Dendritic cell treated with granulocyte-macrophage colony-stimulating factor and Interleukin-4, amounts not matched to agents 40 ng/mL and 50 ng/mL, for 4 days (primary cell): Measurements from ENCODE around the gene CS.
A peak's percentile ranks its signal among the peaks of the same experiment; 100 is the strongest.
"Not testable (repeated sequence)": the region's sequence is repeated elsewhere in the genome, so short reads cannot be mapped to it uniquely, and the experiment has no call there.

Experiments used
- H3K27ac Mint-ChIP-seq: one replicate; pipeline ENCODE4 v1.8.0; 2022; ENCODE audit warnings: mild to moderate bottlenecking, mixed read lengths
- H3K27me3 Mint-ChIP-seq: one replicate; pipeline ENCODE4 v1.8.0; 2022; ENCODE audit warnings: mild to moderate bottlenecking, mixed read lengths
- H3K36me3 Mint-ChIP-seq: one replicate; pipeline ENCODE4 v1.8.0; 2022; ENCODE audit warnings: low read depth, mixed read lengths
- H3K4me1 Mint-ChIP-seq: one replicate; pipeline ENCODE4 v1.8.0; 2022; ENCODE audit warnings: low read depth, mixed read lengths
- H3K4me3 Mint-ChIP-seq: one replicate; pipeline ENCODE4 v1.8.0; 2022; ENCODE audit warnings: mild to moderate bottlenecking, moderate library complexity, mixed read lengths
- H3K9me3 Mint-ChIP-seq: one replicate; pipeline ENCODE4 v1.8.0; 2022; ENCODE audit warnings: mixed read lengths
- intact Hi-C: fragments of 100-400 bp; cut with micrococcal nuclease; formaldehyde crosslinking; loops from one replicate; pipeline ENCODE4 v1.15.0; 2022

CS gene

DNA sequence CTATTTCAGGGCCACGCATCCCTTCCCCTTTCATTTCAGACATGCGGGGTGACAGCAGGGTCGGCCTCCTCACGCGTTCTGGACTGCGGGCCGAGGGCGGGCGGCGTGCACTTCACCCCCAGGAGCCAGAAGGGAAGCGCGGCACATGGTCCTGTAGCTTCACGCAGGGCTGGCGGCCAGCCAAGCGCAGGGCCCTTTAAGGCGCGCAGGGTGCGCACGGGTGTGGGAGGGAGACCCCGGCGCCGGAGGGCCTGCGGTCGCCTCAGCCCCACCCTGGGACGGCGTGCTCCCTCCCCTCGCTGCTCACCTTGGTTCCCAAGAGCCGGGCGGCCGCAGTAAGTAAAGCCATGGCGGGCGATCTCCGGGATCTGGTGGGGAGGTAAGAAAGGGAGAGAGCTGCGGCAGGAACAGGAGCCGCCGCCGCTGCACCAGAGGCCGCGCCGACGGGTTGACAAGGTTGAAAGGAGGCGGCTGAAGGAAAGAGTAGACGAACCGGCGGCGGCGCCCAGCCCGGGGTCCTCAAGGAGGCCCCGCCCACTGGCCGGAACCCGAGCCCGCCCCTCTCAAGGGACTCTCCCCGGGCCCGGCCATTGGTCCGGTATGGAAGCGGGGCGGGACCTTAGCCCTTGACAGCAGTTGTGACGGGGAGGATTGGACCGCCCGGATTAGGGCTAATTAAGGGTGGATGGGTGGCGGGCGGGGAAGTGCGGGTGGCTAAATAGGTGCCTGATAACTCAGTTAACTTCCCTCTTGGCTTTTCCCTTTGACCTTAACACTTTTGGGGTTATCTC, at the start of gene CS:
TSS of gene CS (minus strand) at position 478 of the 791 bp plus-strand sequence. CDS start at position 349, 129 bp downstream.
- peak within 1 kb of the TSS; percentile 95 for H3K4me3 Mint-ChIP-seq
- H3K36me3 Mint-ChIP-seq = peaks cover 44% of the 10 kb centered on the region
- H3K27ac Mint-ChIP-seq = peak within 1 kb of the TSS; percentile 99
- peaks cover 54% of the 10 kb centered on the region for H3K4me1 Mint-ChIP-seq
- H3K9me3 Mint-ChIP-seq = no peaks in the 10 kb centered on the region
- intact Hi-C loops = loop anchor here (1.0 kb wide), 2 partner anchors 16 to 33 kb away; no protein-coding TSS in a partner anchor
- H3K27me3 Mint-ChIP-seq = no peaks in the 10 kb centered on the region

DNA sequence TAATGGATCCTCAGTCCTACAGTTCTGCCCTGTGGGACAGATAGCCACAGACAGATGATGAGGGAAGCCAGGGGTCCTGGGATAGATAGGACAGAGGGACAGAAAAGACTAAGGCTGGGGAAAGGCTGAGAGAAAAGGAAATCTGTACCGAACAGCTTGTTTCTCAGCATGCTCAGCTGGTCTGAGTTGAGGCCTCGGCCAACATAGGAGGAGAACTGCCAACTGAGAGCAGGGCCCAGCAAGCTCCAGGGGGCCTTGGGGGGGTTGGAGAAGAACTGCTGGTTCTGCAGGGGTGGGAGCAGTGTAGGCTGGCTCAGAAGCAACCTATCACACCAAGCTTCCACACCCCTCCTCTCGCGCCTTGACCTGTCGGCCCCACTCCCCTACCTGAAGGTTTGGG, 48.6 kb upstream of the CS start:
- H3K36me3 Mint-ChIP-seq = peaks cover 97% of the 10 kb centered on the region
- no peaks in the 10 kb centered on the region for H3K4me1 Mint-ChIP-seq
- H3K4me3 Mint-ChIP-seq = no peak overlapping the region
- intact Hi-C loops = no loop called here
- H3K9me3 Mint-ChIP-seq = no peaks in the 10 kb centered on the region
- H3K27ac Mint-ChIP-seq = no peak overlapping the region
- H3K27me3 Mint-ChIP-seq = no peaks in the 10 kb centered on the region

DNA sequence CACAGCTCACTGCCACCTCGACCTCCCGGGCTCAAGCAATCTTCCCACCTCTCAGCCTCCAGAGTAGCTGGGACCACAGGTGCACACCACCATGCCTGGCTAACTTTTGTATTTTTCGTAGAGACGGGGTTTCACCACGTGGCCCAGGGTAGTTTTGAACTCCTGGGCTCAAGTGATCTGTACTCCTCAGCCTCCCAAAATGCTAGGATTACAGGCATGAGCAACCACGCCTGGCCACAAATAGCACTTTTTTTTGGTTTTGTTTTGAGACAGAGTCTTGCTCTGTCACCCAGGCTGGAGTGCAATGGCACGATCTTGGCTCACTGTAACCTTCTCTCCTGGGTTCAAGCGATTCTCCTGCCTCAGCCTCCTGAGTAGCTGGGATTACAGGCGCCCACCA, 47.1 kb upstream of the CS start:
- H3K4me1 Mint-ChIP-seq, H3K4me3 Mint-ChIP-seq, intact Hi-C loops, H3K9me3 Mint-ChIP-seq, H3K27me3 Mint-ChIP-seq, H3K27ac Mint-ChIP-seq: not testable (repeated sequence)
- H3K36me3 Mint-ChIP-seq = peaks cover 97% of the 10 kb centered on the region

DNA sequence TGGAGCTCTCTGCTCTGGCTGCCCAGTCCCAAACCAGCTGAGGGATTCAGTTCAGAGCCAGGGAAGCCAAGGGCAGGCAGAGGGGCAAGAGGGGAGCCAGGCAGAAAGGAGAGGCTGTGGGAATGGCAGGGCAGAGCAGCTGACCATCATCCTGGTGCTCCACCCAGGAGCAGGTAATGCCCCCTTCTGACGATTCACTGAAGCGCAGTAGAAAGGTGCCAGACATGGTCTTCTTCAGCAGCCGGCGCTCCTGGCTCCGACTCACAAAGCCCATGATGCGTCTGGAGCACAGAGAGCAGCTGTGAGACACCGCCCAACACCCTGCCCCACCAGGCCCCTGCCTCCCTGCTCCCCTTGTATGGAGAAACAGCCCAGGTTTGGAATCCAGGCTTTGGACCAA, 46.5 kb upstream of the CS start:
- Mint-ChIP-seq H3K4me1 (peaks cover 4% of the 10 kb centered on the region), H3K36me3 (peaks cover 100% of the 10 kb centered on the region), H3K9me3 (no peaks in the 10 kb centered on the region), H3K4me3 (no peak overlapping the region), H3K27ac (no peak overlapping the region), H3K27me3 (no peaks in the 10 kb centered on the region)
- intact Hi-C loops = no loop called here

DNA sequence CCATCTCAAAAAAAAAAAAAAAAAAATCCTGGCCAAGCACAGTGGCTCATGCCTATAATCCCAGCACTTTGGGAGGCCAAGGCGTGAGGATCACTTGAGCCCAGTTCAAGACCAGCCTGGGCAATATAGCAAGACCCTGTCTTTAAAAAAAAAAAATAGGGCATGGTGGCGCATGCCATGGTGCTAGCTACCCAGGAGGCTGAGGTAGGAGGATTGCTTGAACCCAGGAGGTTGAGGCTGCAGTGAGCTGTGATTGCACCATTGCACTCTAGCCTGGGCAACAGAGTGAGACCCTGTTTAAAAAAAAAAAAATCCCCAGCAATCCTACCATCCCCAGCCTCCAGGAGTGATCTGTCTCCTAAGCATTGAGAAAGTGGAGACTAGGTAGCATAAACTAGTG, 42.2 kb upstream of the CS start:
- Mint-ChIP-seq H3K4me1 (peaks cover 32% of the 10 kb centered on the region), H3K36me3 (peaks cover 64% of the 10 kb centered on the region)
- H3K27ac Mint-ChIP-seq, H3K27me3 Mint-ChIP-seq, H3K4me3 Mint-ChIP-seq, H3K9me3 Mint-ChIP-seq, intact Hi-C loops: not testable (repeated sequence)

DNA sequence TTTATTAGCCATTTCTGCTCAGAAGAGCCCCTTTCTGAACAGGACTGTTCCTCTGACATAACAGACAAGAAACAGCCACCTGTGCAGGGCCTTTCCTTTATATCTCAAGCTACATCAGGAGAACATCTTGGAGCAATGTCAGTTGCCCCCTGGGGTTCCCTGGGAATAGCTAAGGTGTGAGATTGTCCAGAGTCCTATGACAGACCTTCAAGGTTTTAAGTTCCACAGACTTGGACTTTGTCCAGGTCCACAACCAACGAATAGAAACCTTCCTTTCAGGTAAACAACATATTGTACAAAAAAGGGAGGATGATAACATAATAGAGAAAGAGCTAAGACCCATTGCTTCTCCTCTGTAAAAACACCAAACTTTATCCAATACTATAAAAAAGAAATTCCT, 41.5 kb upstream of the CS start:
- peaks cover 58% of the 10 kb centered on the region for H3K36me3 Mint-ChIP-seq

DNA sequence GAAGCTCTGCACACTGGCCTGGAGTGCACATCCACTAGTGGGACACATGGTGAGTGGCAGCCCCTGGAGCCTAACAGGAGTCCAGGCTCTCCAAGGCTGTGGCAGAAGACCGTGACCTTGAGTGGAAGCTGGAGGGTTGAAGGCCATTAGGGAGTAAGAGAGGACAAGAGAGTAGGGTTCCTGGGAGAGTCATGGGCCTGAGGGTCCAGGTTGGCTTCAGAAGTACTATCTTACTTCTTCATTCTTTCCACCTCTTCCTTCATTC, 39.0 kb upstream of the CS start:
- H3K4me1 Mint-ChIP-seq = peaks cover 58% of the 10 kb centered on the region
- H3K9me3 Mint-ChIP-seq = no peaks in the 10 kb centered on the region
- no peak overlapping the region for H3K4me3 Mint-ChIP-seq
- intact Hi-C loops = no loop called here
- H3K27ac Mint-ChIP-seq = peak overlapping the region; percentile 100
- no peaks in the 10 kb centered on the region for H3K27me3 Mint-ChIP-seq
- peaks cover 37% of the 10 kb centered on the region for H3K36me3 Mint-ChIP-seq

More for the DNA sequence above, 41.5 kb upstream of the CS start:
- peaks cover 38% of the 10 kb centered on the region for H3K4me1 Mint-ChIP-seq
- H3K27ac Mint-ChIP-seq = no peak overlapping the region
- no peaks in the 10 kb centered on the region for H3K27me3 Mint-ChIP-seq
- no peak overlapping the region for H3K4me3 Mint-ChIP-seq
- no peaks in the 10 kb centered on the region for H3K9me3 Mint-ChIP-seq
- intact Hi-C loops = no loop called here

DNA sequence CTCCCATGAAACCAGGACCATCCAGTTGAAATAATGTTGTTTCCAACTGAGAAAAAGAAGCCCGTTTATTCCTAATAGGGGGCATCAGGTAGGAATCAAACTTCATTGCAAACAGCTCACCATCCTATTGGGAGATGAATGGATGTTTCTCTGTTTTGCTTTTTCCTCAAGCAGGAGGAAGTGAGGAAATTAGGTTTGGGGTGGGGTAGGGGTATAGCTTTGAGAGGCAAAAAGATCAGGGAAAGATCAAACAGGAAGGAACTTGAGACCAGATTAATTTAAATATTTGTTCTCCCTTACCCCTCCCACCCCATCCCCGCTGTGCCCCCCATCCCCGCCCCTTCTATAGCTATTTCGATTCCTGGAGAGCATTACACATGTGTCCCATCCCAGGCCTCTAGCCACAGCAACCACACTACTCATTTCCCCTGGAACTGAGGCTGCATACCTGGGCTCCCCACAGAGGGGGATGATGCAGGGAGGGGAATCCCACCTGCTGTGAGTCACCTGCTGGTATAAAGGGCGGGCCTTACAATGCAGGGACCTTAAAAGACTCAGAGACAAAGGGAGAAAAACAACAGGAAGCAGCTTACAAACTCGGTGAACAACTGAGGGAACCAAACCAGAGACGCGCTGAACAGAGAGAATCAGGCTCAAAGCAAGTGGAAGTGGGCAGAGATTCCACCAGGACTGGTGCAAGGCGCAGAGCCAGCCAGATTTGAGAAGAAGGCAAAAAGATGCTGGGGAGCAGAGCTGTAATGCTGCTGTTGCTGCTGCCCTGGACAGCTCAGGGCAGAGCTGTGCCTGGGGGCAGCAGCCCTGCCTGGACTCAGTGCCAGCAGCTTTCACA, 38.4 kb upstream of the CS start, which contains the start of gene IL23A:
TSS of gene IL23A (plus strand) at position 577 of the 850 bp plus-strand sequence. CDS start at position 738, 161 bp downstream.
- intact Hi-C loops = no loop called here
- peaks cover 61% of the 10 kb centered on the region for H3K4me1 Mint-ChIP-seq
- peaks cover 37% of the 10 kb centered on the region for H3K36me3 Mint-ChIP-seq

DNA sequence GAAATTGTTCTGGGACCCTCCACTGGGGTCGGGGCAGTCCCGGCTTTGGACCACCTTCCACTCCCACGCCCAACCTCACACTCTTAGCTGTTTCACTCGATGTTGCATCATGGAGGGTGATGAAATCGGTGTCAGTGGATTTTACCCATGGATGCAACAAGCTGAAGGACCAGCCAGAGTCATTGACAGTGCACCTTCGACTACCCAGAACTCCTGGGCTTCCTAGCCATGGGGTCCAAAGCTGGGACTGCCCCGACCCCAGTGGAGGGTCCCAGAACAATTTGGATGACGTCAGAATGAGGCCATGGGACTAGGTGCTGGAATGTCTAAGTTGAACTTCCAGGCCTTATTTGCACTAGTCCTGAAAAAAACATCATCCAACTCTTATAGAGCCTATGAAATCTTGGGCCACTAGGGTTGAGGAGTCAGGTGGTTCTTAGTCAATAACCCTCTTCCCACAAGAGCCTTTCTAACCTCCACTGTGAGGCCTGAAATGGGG, 37.7 kb upstream of the CS start:
- Mint-ChIP-seq H3K27ac (peak overlapping the region; percentile 100), H3K36me3 (peaks cover 34% of the 10 kb centered on the region), H3K4me3 (no peak overlapping the region), H3K9me3 (no peaks in the 10 kb centered on the region), H3K4me1 (peaks cover 64% of the 10 kb centered on the region), H3K27me3 (no peaks in the 10 kb centered on the region)
- intact Hi-C loops = no loop called here

More for the DNA sequence above, 38.4 kb upstream of the CS start, which contains the start of gene IL23A:
- Mint-ChIP-seq H3K9me3 (no peaks in the 10 kb centered on the region), H3K27ac (peak within 1 kb of the TSS; percentile 100), H3K27me3 (no peaks in the 10 kb centered on the region), H3K4me3 (no peak within 1 kb of the TSS)

DNA sequence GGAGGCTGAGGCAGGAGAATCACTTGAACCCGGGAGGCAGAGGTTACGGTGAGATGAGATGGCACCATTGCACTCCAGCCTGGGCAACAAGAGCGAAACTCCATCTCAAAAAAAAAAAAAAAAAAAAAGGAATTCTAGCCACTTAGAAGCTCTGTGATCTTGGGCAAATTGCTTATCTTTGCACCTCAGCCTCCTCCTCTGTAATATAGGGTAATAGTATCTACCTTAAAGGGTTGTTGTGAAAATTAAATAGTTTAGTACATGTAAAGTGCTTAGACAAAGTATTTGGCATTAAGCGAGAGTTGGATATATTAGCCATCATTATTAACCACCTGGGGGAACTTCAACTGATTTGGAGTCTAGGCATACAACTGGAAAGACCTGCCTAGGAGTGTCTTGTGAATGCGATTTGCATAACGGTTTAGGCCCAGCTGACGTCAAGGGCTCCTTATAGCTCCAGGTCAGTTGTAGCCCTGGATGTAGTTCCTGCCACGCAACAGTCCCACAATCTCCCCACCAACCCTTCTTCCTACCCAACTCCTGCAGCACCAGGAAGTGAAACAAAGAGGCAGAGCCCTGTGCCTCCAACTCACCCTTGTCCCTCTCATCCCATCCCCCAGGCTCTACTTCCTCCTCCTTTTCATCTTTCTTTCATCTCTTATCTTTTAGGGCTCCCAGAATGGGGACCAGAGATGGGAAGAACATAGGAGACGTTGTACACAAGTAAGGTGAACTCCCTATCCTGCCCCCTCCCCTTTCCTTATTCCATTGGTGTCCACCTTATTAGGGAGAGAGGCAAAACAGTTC, 36.4 kb upstream of the CS start:
- Mint-ChIP-seq H3K27ac (peak overlapping the region; percentile 100), H3K36me3 (peaks cover 22% of the 10 kb centered on the region), H3K9me3 (no peaks in the 10 kb centered on the region), H3K4me3 (peak overlapping the region; percentile 6), H3K27me3 (no peaks in the 10 kb centered on the region), H3K4me1 (peaks cover 68% of the 10 kb centered on the region)
- intact Hi-C loops = no loop called here

DNA sequence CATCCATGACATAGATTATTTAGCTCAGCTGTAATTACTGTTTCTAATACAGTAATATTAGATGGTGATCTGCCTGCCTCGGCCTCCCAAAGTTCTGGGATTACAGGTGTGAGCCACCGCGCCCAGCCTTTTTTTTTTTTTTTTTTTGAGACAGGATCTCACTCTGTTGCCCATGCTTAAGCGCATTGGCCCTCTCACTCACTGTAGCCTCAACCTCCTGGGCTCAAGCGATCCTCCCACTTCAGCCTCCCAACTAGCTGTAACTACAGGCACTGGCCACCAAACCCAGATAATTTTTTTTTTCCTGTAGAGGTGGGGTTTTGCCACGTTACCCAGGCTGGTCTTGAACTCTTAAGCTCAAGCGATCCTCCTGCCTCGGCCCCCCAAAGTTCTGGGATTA, 35.4 kb upstream of the CS start:
- H3K9me3 Mint-ChIP-seq, H3K27me3 Mint-ChIP-seq, H3K4me3 Mint-ChIP-seq, intact Hi-C loops: not testable (repeated sequence)
- H3K4me1 Mint-ChIP-seq = peaks cover 72% of the 10 kb centered on the region
- H3K36me3 Mint-ChIP-seq = peaks cover 21% of the 10 kb centered on the region
- H3K27ac Mint-ChIP-seq = peak overlapping the region; percentile 100

DNA sequence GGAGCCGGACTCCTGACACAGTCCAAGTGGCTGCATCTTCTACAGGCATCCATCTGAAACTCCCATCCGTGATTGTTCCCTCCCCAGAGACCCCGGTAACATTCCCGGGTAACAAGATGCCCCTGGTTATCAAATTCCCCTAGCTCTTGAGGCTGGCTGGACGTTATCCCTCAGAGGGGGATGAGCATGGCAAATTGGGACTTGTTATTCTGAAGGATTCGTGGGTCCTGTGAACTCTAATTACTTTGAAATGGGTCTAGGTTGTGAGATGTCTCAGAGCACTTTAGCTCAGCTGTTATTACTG, 34.3 kb upstream of the CS start:
- Mint-ChIP-seq H3K4me1 (peaks cover 66% of the 10 kb centered on the region), H3K27ac (peak overlapping the region; percentile 100), H3K27me3 (no peaks in the 10 kb centered on the region), H3K9me3 (no peaks in the 10 kb centered on the region), H3K4me3 (peak overlapping the region; percentile 88), H3K36me3 (peaks cover 21% of the 10 kb centered on the region)
- intact Hi-C loops = no loop called here

DNA sequence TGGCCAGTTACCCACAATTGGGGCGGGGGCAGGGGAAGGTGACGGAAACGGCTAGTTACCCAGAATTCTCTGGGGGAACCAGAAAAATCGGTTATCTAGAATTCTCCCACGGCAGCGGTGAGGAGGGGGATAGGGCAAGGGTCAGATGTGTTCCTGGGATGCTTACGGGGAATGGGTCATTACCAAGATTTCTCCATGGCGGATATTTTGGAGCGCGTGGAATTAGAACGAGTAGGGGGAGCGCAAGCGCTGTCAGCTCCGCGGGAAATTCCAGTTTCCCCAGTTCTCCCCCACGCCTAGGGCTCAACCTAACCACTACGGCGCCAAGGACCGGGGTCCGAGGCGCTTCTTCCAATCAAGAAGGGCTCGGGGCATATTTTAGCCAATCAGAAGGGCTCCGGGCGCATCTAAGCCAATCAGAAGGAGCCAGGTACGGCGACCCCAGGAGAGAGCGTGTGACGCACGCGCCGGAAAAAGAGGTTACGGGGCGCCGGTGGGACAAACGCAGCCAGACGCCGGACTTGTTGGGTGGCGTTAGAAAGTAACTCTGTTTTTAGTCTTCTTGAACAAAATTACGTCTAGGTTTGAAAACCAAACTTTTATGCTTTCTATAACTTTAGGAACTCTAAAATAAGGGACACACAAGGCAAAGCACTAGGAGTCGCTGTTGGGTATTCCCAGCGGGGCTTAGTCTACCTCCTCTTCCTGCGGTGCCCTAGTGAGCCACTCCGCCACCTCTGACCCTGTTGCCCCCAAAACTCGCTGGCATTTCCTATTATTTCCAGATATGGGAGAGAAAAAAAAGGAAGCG, 33.8 kb upstream of the CS start, which contains the start of gene PAN2:
TSS of gene PAN2 (minus strand) at position 322 of the 811 bp plus-strand sequence. CDS start 906 bp downstream, outside the sequence.
- peak within 1 kb of the TSS; percentile 100 for H3K27ac Mint-ChIP-seq
- H3K4me1 Mint-ChIP-seq = peaks cover 60% of the 10 kb centered on the region

More for the DNA sequence above, 33.8 kb upstream of the CS start, which contains the start of gene PAN2:
- peaks cover 21% of the 10 kb centered on the region for H3K36me3 Mint-ChIP-seq
- no peaks in the 10 kb centered on the region for H3K9me3 Mint-ChIP-seq
- H3K27me3 Mint-ChIP-seq = no peaks in the 10 kb centered on the region
- H3K4me3 Mint-ChIP-seq = peak within 1 kb of the TSS; percentile 88
- intact Hi-C loops = loop anchor here (1.0 kb wide), 1 partner anchor 18 kb away; no protein-coding TSS in a partner anchor
